DOHH2 (cell line): ENCODE results near the gene MCUB.

ENCODE experiments used
- H3F3A ChIP-seq: fragments of 200-600 bp; sonication (generic), shearing (Covaris generic); 2 replicates; pipeline ENCODE4 v1.6.0; 2016; ENCODE audit warnings: antibody characterized with exemption, mild to moderate bottlenecking; ENCODE audit not compliant: control insufficient read depth, insufficient read depth
- H3K27ac ChIP-seq: fragments of 200-600 bp; sonication (generic); 2 replicates; pipeline ENCODE4 v1.5.1; 2014; ENCODE audit warnings: low read depth, mild to moderate bottlenecking, low read length, moderate library complexity
- H3K27me3 ChIP-seq: fragments of 200-600 bp; sonication (generic); 2 replicates; pipeline ENCODE4 v1.6.1; 2014; ENCODE audit warnings: mild to moderate bottlenecking, low read length, mixed read lengths; ENCODE audit not compliant: control insufficient read depth
- H3K36me3 ChIP-seq: fragments of 200-600 bp; sonication (generic); 2 replicates; pipeline ENCODE4 v1.6.1; 2014; ENCODE audit warnings: mild to moderate bottlenecking, low read length, moderate library complexity, mixed read lengths; ENCODE audit not compliant: control insufficient read depth
- H3K4me1 ChIP-seq: fragments of 200-600 bp; sonication (generic); 2 replicates; pipeline ENCODE4 v1.6.1; 2014; ENCODE audit warnings: mild to moderate bottlenecking, low read length, mixed read lengths; ENCODE audit not compliant: control insufficient read depth
- H3K4me2 ChIP-seq: fragments of 200-600 bp; sonication (generic); 2 replicates; pipeline ENCODE4 v1.6.0; 2014; ENCODE audit warnings: mild to moderate bottlenecking, low read length, moderate library complexity
- H3K4me3 ChIP-seq: fragments of 200-600 bp; sonication (generic); 2 replicates; pipeline ENCODE4 v1.5.1; 2014; ENCODE audit warnings: mild to moderate bottlenecking, low read length, mixed read lengths
- H3K79me2 ChIP-seq: fragments of 200-600 bp; sonication (generic); 2 replicates; pipeline ENCODE4 v1.6.1; 2014; ENCODE audit warnings: mild to moderate bottlenecking, low read length, mixed read lengths; ENCODE audit not compliant: control insufficient read depth
- H3K9me2 ChIP-seq: fragments of 200-600 bp; sonication (generic); replicated peaks from 2 replicates; pipeline ENCODE4 v1.6.1; 2014; ENCODE audit warnings: mild to moderate bottlenecking, low read length, mixed read lengths; ENCODE audit not compliant: control insufficient read depth
- H3K9me3 ChIP-seq: fragments of 200-600 bp; sonication (generic); 2 replicates; pipeline ENCODE4 v1.6.1; 2014; ENCODE audit warnings: antibody characterized with exemption, low read length, mixed read lengths; ENCODE audit not compliant: control insufficient read depth, insufficient read depth
- H4K20me1 ChIP-seq: fragments of 200-600 bp; sonication (generic); 2 replicates; pipeline ENCODE4 v1.6.0; 2014; ENCODE audit warnings: low read depth, mild to moderate bottlenecking, antibody characterized with exemption, low read length, moderate library complexity; ENCODE audit not compliant: control insufficient read depth, insufficient read depth
- CTCF ChIP-seq: fragments of 200-600 bp; sonication (generic); IDR thresholded peaks from one replicate; pipeline ENCODE4 v1.5.1; 2014; ENCODE audit warnings: antibody characterized with exemption, mild to moderate bottlenecking, low read depth, low read length; ENCODE audit not compliant: poor library complexity, severe bottlenecking
- EZH2phosphoT487 ChIP-seq: fragments of 200-600 bp; sonication (generic); IDR thresholded peaks from 2 replicates; pipeline ENCODE4 v1.6.1; 2017; ENCODE audit warnings: borderline replicate concordance, mild to moderate bottlenecking, antibody characterized with exemption, low read length, moderate library complexity, mixed read lengths

Gene MCUB

GRCh38 chr4:109690690-109691410 lies 130.8 kb downstream of the MCUB start:
- Histone ChIP-seq H3K4me3 (no peak overlapping the region), H3K79me2 (no peaks in the 10 kb centered on the region), H3K4me2 (no peak overlapping the region), H3K9me3 (no peaks in the 10 kb centered on the region), H3K4me1 (peaks cover 7% of the 10 kb centered on the region), H3K9me2 (no peaks in the 10 kb centered on the region), H3F3A (peaks cover 3% of the 10 kb centered on the region), H4K20me1 (no peaks in the 10 kb centered on the region), H3K36me3 (peaks cover 51% of the 10 kb centered on the region), H3K27me3 (no peaks in the 10 kb centered on the region), H3K27ac (no peak overlapping the region)
- no peak for TF ChIP-seq EZH2phosphoT487
- TF ChIP-seq CTCF, result no peak

- Histone ChIP-seq H3K27me3 (no peaks in the 10 kb centered on the region), H4K20me1 (no peaks in the 10 kb centered on the region), H3K36me3 (peaks cover 47% of the 10 kb centered on the region), H3K4me1 (peaks cover 11% of the 10 kb centered on the region), H3K9me3 (no peaks in the 10 kb centered on the region), H3K27ac (no peak overlapping the region), H3K4me2 (no peak overlapping the region), H3K79me2 (no peaks in the 10 kb centered on the region), H3F3A (peaks cover 7% of the 10 kb centered on the region), H3K9me2 (no peaks in the 10 kb centered on the region), H3K4me3 (no peak overlapping the region)
- TF ChIP-seq CTCF (no peak), EZH2phosphoT487 (no peak)
Observed at GRCh38 chr4:109691411-109691920, 131.4 kb downstream of the MCUB start.

- no peak overlapping the region for H3K4me2 ChIP-seq
- no peak for TF ChIP-seq EZH2phosphoT487
- no peak for TF ChIP-seq CTCF
- no peak overlapping the region for H3K27ac ChIP-seq
- peaks cover 23% of the 10 kb centered on the region for H3K4me1 ChIP-seq
- H3K9me3 ChIP-seq, result no peaks in the 10 kb centered on the region
- H3K9me2 ChIP-seq, result no peaks in the 10 kb centered on the region
- H3K27me3 ChIP-seq, result no peaks in the 10 kb centered on the region
- H3K36me3 ChIP-seq, result no peaks in the 10 kb centered on the region
- H3F3A ChIP-seq, result peaks cover 7% of the 10 kb centered on the region; the same call in 1 of the 2 replicates
- H3K79me2 ChIP-seq, result no peaks in the 10 kb centered on the region
- no peaks in the 10 kb centered on the region for H4K20me1 ChIP-seq
- H3K4me3 ChIP-seq, result no peak overlapping the region
Observed at GRCh38 chr4:109698656-109699055, 138.6 kb downstream of the MCUB start.
